ENCODE data around the gene KIF25. TPM values are rescaled to one million over a fixed set of nuclear protein-coding genes. Genes with fewer than 3 reads are reported as not detected.

Gene KIF25
- total and polyA plus RNA-seq, 2 donors: 0.80 to 1.5 TPM

GRCh38 chr6:168028181-168028580 is 30.7 kb downstream of the KIF25 start:
- WGBS: 97% methylated on average over 9 of the region's 9 CpGs
- no peak overlapping the region for H3K27ac ChIP-seq (ENCODE audit: low read depth in 1 of 2, low read length in 1 of 2)
- no peaks in the 10 kb centered on the region for H3K4me1 ChIP-seq (ENCODE audit: control insufficient read depth in 2 of 2, insufficient read depth in 2 of 2, low read length in 2 of 2)
- DNase-seq (ENCODE audit: low read depth in 6 of 9, low spot score in 9 of 9): no peak
- peaks cover 0 to 5% of the 10 kb centered on the region in 2 donors for H3K9me3 ChIP-seq (ENCODE audit: control insufficient read depth in 2 of 2, insufficient read depth in 1 of 2, low read length in 1 of 2)
- no peaks in the 10 kb centered on the region for H3K27me3 ChIP-seq (ENCODE audit: control insufficient read depth in 2 of 2, insufficient read depth in 1 of 2, low read length in 1 of 2)
- no peak overlapping the region for H3K4me3 ChIP-seq (ENCODE audit: low read length in 2 of 2)
- no peaks in the 10 kb centered on the region for H3K36me3 ChIP-seq (ENCODE audit: control insufficient read depth in 2 of 2, insufficient read depth in 2 of 2, low read length in 1 of 2)

GRCh38 chr6:168029459-168030217 is 32.2 kb downstream of the KIF25 start:
- H3K4me1 ChIP-seq (ENCODE audit: control insufficient read depth in 2 of 2, insufficient read depth in 2 of 2, low read length in 2 of 2): no peaks in the 10 kb centered on the region
- H3K27ac ChIP-seq (ENCODE audit: low read depth in 1 of 2, low read length in 1 of 2): no peak overlapping the region
- H3K9me3 ChIP-seq (ENCODE audit: control insufficient read depth in 2 of 2, insufficient read depth in 1 of 2, low read length in 1 of 2): peaks cover 1 to 8% of the 10 kb centered on the region in 2 donors
- no peak for DNase-seq (ENCODE audit: low read depth in 6 of 9, low spot score in 9 of 9)
- 64% methylated on average over 14 of the region's 14 CpGs for WGBS
- H3K4me3 ChIP-seq (ENCODE audit: low read length in 2 of 2): no peak overlapping the region
- H3K36me3 ChIP-seq (ENCODE audit: control insufficient read depth in 2 of 2, insufficient read depth in 2 of 2, low read length in 1 of 2): no peaks in the 10 kb centered on the region
- peaks cover 0 to 2% of the 10 kb centered on the region in 2 donors for H3K27me3 ChIP-seq (ENCODE audit: control insufficient read depth in 2 of 2, insufficient read depth in 1 of 2, low read length in 1 of 2)

GRCh38 chr6:168030218-168030746 is 32.8 kb downstream of the KIF25 start:
- 91% methylated on average over 5 of the region's 5 CpGs for WGBS
- Histone ChIP-seq H3K27me3 (ENCODE audit: control insufficient read depth in 2 of 2, insufficient read depth in 1 of 2, low read length in 1 of 2) (peaks cover 0 to 8% of the 10 kb centered on the region in 2 donors), H3K27ac (ENCODE audit: low read depth in 1 of 2, low read length in 1 of 2) (no peak overlapping the region), H3K9me3 (ENCODE audit: control insufficient read depth in 2 of 2, insufficient read depth in 1 of 2, low read length in 1 of 2) (peaks cover 1 to 14% of the 10 kb centered on the region in 2 donors), H3K4me3 (ENCODE audit: low read length in 2 of 2) (no peak overlapping the region), H3K36me3 (ENCODE audit: control insufficient read depth in 2 of 2, insufficient read depth in 2 of 2, low read length in 1 of 2) (no peaks in the 10 kb centered on the region), H3K4me1 (ENCODE audit: control insufficient read depth in 2 of 2, insufficient read depth in 2 of 2, low read length in 2 of 2) (no peaks in the 10 kb centered on the region)
- DNase-seq (ENCODE audit: low read depth in 6 of 9, low spot score in 9 of 9): no peak

GRCh38 chr6:168030908-168031307 is 33.4 kb downstream of the KIF25 start:
- Histone ChIP-seq H3K9me3 (ENCODE audit: control insufficient read depth in 2 of 2, insufficient read depth in 1 of 2, low read length in 1 of 2) (peaks cover 1 to 16% of the 10 kb centered on the region in 2 donors), H3K27ac (ENCODE audit: low read depth in 1 of 2, low read length in 1 of 2) (no peak overlapping the region), H3K4me3 (ENCODE audit: low read length in 2 of 2) (no peak overlapping the region), H3K27me3 (ENCODE audit: control insufficient read depth in 2 of 2, insufficient read depth in 1 of 2, low read length in 1 of 2) (peaks cover 2 to 13% of the 10 kb centered on the region in 2 donors), H3K4me1 (ENCODE audit: control insufficient read depth in 2 of 2, insufficient read depth in 2 of 2, low read length in 2 of 2) (peaks cover 3 to 4% of the 10 kb centered on the region in 2 donors), H3K36me3 (ENCODE audit: control insufficient read depth in 2 of 2, insufficient read depth in 2 of 2, low read length in 1 of 2) (no peaks in the 10 kb centered on the region)
- 92% methylated on average over 2 of the region's 2 CpGs for WGBS
- DNase-seq (ENCODE audit: low read depth in 6 of 9, low spot score in 9 of 9): no peak

GRCh38 chr6:168031411-168031971 is 34.0 kb downstream of the KIF25 start:
- Histone ChIP-seq H3K4me3 (ENCODE audit: low read length in 2 of 2) (no peak overlapping the region), H3K36me3 (ENCODE audit: control insufficient read depth in 2 of 2, insufficient read depth in 2 of 2, low read length in 1 of 2) (no peaks in the 10 kb centered on the region), H3K9me3 (ENCODE audit: control insufficient read depth in 2 of 2, insufficient read depth in 1 of 2, low read length in 1 of 2) (peaks cover 1 to 15% of the 10 kb centered on the region in 2 donors), H3K27ac (ENCODE audit: low read depth in 1 of 2, low read length in 1 of 2) (peak overlapping the region in 1 of 2 donors; percentile 8), H3K27me3 (ENCODE audit: control insufficient read depth in 2 of 2, insufficient read depth in 1 of 2, low read length in 1 of 2) (peaks cover 6 to 13% of the 10 kb centered on the region in 2 donors), H3K4me1 (ENCODE audit: control insufficient read depth in 2 of 2, insufficient read depth in 2 of 2, low read length in 2 of 2) (peaks cover 3 to 4% of the 10 kb centered on the region in 2 donors)
- WGBS: 94% methylated on average over 14 of the region's 14 CpGs
- DNase-seq (ENCODE audit: low read depth in 6 of 9, low spot score in 9 of 9): no peak

- Histone ChIP-seq H3K27me3 (ENCODE audit: control insufficient read depth in 2 of 2, insufficient read depth in 1 of 2, low read length in 1 of 2) (peaks cover 6 to 13% of the 10 kb centered on the region in 2 donors), H3K36me3 (ENCODE audit: control insufficient read depth in 2 of 2, insufficient read depth in 2 of 2, low read length in 1 of 2) (no peaks in the 10 kb centered on the region), H3K27ac (ENCODE audit: low read depth in 1 of 2, low read length in 1 of 2) (no peak overlapping the region), H3K4me3 (ENCODE audit: low read length in 2 of 2) (no peak overlapping the region), H3K4me1 (ENCODE audit: control insufficient read depth in 2 of 2, insufficient read depth in 2 of 2, low read length in 2 of 2) (peaks cover 3 to 4% of the 10 kb centered on the region in 2 donors), H3K9me3 (ENCODE audit: control insufficient read depth in 2 of 2, insufficient read depth in 1 of 2, low read length in 1 of 2) (peaks cover 1 to 15% of the 10 kb centered on the region in 2 donors)
- WGBS: 33% methylated on average over 12 of the region's 12 CpGs
- no peak for DNase-seq (ENCODE audit: low read depth in 6 of 9, low spot score in 9 of 9)
Measured at GRCh38 chr6:168032005-168032760, 34.7 kb downstream of the KIF25 start.

GRCh38 chr6:168033791-168034190 is 36.3 kb downstream of the KIF25 start:
- H3K27me3 ChIP-seq (ENCODE audit: control insufficient read depth in 2 of 2, insufficient read depth in 1 of 2, low read length in 1 of 2): peaks cover 6 to 13% of the 10 kb centered on the region in 2 donors
- H3K4me1 ChIP-seq (ENCODE audit: control insufficient read depth in 2 of 2, insufficient read depth in 2 of 2, low read length in 2 of 2): peaks cover 3 to 4% of the 10 kb centered on the region in 2 donors
- H3K4me3 ChIP-seq (ENCODE audit: low read length in 2 of 2): no peak overlapping the region
- no peak overlapping the region for H3K27ac ChIP-seq (ENCODE audit: low read depth in 1 of 2, low read length in 1 of 2)
- H3K9me3 ChIP-seq (ENCODE audit: control insufficient read depth in 2 of 2, insufficient read depth in 1 of 2, low read length in 1 of 2): peaks cover 1 to 26% of the 10 kb centered on the region in 2 donors
- H3K36me3 ChIP-seq (ENCODE audit: control insufficient read depth in 2 of 2, insufficient read depth in 2 of 2, low read length in 1 of 2): no peaks in the 10 kb centered on the region
- no peak for DNase-seq (ENCODE audit: low read depth in 6 of 9, low spot score in 9 of 9)
- WGBS: 98% methylated on average over 12 of the region's 12 CpGs

GRCh38 chr6:168034537-168034936 is 37.1 kb downstream of the KIF25 start:
- H3K27me3 ChIP-seq (ENCODE audit: control insufficient read depth in 2 of 2, insufficient read depth in 1 of 2, low read length in 1 of 2): peaks cover 6 to 13% of the 10 kb centered on the region in 2 donors
- H3K9me3 ChIP-seq (ENCODE audit: control insufficient read depth in 2 of 2, insufficient read depth in 1 of 2, low read length in 1 of 2): peaks cover 3 to 31% of the 10 kb centered on the region in 2 donors
- peaks cover 3 to 4% of the 10 kb centered on the region in 2 donors for H3K4me1 ChIP-seq (ENCODE audit: control insufficient read depth in 2 of 2, insufficient read depth in 2 of 2, low read length in 2 of 2)
- WGBS: 97% methylated on average over 18 of the region's 18 CpGs
- DNase-seq (ENCODE audit: low read depth in 6 of 9, low spot score in 9 of 9): no peak
- no peaks in the 10 kb centered on the region for H3K36me3 ChIP-seq (ENCODE audit: control insufficient read depth in 2 of 2, insufficient read depth in 2 of 2, low read length in 1 of 2)
- H3K4me3 ChIP-seq (ENCODE audit: low read length in 2 of 2): no peak overlapping the region
- H3K27ac ChIP-seq (ENCODE audit: low read depth in 1 of 2, low read length in 1 of 2): peak overlapping the region in 1 of 2 donors; percentile 5
